Activated T-cell treated with anti-CD3 and anti-CD28 coated beads, Interleukin-2, amount 50 U/mL, for 24 hours (primary cell): ENCODE data around the gene KMT2D.

Experiments used
- DNase-seq: peaks from one replicate; pipeline ENCODE4 v3.0.0-alpha.2; 2020
- H3K27ac Mint-ChIP-seq: 2 replicates; pipeline ENCODE4 v1.8.0; 2020; ENCODE audit warnings: mild to moderate bottlenecking, mixed read lengths
- H3K27me3 Mint-ChIP-seq: 2 replicates; pipeline ENCODE4 v1.8.0; 2020; ENCODE audit warnings: mixed read lengths
- H3K36me3 Mint-ChIP-seq: 2 replicates; pipeline ENCODE4 v1.8.0; 2020; ENCODE audit warnings: low read depth, mixed read lengths
- H3K4me1 Mint-ChIP-seq: 2 replicates; pipeline ENCODE4 v1.8.0; 2020; ENCODE audit warnings: low read depth, mixed read lengths
- H3K4me3 Mint-ChIP-seq: 2 replicates; pipeline ENCODE4 v1.8.0; 2020; ENCODE audit warnings: mild to moderate bottlenecking, moderate library complexity, mixed read lengths
- H3K9me3 Mint-ChIP-seq: 2 replicates; pipeline ENCODE4 v1.8.0; 2020; ENCODE audit warnings: mixed read lengths

Gene KMT2D

DNA sequence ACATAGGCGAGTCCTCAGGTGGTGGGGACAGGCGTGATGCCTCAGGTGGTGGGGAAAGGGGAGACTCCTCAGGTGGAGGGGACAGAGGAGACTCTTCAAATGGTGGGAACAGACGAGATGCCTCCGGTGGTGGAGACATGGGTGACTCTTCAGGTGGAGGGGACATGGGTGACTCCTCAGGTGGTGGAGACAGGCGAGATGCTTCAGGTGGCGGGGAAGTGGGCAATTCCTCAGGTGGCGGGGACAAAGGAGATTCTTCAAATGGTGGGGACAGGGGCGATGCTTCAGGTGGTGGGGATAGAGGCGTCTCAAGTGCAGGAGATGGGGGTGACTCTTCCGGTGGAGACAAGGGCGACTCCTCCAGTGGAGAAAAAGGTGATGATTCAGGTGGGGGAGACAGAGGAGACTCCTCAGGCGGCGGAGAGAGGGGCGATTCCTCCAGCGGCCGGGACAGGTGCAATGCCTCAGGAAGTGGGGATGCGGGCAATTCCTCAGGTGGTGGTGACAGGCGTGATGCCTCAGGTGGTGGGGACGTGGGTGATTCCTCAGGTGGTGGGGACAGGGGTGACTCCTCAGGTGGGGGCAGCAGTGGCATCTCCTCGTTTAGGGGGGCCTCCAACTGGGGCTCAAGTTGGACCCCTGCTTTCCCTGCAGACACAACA, 8.7 kb downstream of the KMT2D start:
- peaks cover 26% of the 10 kb centered on the region for H3K4me1 Mint-ChIP-seq
- H3K9me3 Mint-ChIP-seq: no peaks in the 10 kb centered on the region
- no peak overlapping the region for H3K4me3 Mint-ChIP-seq
- DNase-seq: no peak
- H3K27ac Mint-ChIP-seq: peak overlapping the region; percentile 12
- H3K27me3 Mint-ChIP-seq: no peaks in the 10 kb centered on the region
- peaks cover 96% of the 10 kb centered on the region for H3K36me3 Mint-ChIP-seq

DNA sequence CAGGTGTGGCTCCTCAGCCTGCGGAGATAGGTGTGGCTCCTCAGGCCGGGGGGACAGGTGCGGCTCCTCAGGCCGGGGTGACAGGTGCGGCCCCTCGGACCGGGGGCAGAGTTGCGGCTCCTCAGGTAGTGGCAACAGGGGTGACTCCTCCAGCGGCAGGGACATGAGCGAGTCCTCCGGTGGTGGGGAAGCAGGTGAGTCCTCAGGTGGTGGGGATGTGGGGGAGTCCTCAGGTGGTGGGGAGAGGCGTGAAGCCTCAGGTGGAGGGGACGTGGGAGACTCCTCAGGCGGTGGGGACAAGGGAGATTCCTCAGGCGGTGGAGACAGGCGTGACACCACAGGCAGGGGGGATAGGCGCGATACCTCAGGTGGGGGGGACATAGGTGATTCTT, 9.2 kb downstream of the KMT2D start:
- H3K36me3 Mint-ChIP-seq: peaks cover 97% of the 10 kb centered on the region
- H3K27ac Mint-ChIP-seq: no peak overlapping the region
- no peak overlapping the region for H3K4me3 Mint-ChIP-seq
- no peaks in the 10 kb centered on the region for H3K9me3 Mint-ChIP-seq
- DNase-seq: no peak
- H3K27me3 Mint-ChIP-seq: no peaks in the 10 kb centered on the region
- H3K4me1 Mint-ChIP-seq: peaks cover 20% of the 10 kb centered on the region

DNA sequence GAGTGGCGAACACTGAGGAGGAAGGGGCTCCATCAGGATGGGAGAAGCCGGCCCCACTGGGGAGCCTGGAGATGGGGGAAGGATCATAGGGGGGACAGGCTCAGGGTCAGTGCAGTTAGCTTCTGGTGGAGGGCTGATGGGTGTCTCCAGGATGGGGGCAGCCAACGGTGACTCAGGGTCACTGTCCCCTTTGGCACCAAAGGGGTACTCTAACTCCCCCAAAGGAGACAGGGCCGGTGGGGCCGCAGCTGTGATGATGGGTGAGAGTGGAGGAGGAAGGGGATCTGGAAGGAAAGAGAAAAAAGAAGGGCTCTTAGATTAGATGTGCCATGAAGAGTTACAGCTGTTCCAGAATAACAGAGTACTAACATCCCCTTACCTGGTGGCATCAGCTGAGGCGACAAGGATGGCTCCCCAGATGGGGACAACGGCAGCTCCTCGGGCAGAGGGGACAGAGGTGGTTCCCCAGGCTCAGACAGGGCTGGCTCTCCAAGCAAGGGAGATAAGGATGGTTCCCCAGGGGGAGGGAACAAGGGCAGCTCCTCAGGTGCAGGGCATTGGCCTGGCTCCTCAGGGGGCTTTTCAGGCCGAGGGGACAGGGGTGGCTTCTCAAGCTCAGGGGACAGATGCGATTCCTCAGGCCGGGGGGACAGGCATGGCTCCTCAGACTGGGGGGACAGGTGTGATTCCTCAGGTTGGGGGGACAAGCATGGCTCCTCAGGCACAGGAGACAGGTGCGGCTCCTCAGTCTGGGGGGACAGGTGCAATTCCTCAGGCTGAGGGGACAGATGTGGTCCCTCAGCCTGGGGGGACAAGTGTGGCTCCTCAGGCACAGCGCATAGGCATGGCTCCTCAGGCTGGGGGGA, 9.9 kb downstream of the KMT2D start:
- peaks cover 100% of the 10 kb centered on the region for H3K36me3 Mint-ChIP-seq
- no peaks in the 10 kb centered on the region for H3K27me3 Mint-ChIP-seq
- no peak overlapping the region for H3K27ac Mint-ChIP-seq
- DNase-seq: no peak
- H3K4me3 Mint-ChIP-seq: no peak overlapping the region
- H3K9me3 Mint-ChIP-seq: no peaks in the 10 kb centered on the region
- peaks cover 14% of the 10 kb centered on the region for H3K4me1 Mint-ChIP-seq

DNA sequence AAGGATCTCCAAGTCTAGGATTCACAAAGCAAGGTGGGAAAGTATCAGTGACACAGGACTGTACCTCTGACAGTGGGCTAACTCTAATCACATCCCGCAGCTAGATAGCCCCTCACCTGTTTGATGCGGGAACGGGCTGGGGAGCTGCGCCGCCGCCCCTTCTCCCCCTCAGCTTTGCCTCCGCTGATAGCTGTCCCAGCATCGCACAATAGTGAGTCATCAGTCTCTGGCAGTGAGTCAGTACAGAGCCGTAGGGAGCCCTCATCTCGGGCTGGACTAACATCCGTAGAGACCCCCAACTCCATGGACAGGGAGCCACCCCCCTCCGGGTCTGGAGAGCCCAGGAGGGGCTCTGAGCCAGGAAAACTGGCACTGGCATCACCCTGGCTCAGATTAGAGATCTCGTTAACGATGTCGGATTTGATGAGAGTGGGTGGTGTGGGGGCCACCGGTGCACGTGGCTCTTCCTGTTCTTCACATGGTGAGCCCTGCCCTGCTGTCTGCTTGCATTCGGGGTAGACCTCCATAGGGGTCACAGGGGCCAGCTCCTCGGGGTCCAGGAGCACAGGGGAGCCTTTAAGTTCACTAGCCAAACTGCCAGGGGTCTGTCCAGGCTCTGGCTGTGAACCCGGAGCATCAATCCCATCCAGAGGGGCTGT, 10.9 kb downstream of the KMT2D start:
- H3K4me3 Mint-ChIP-seq: no peak overlapping the region
- DNase-seq: no peak
- H3K9me3 Mint-ChIP-seq: no peaks in the 10 kb centered on the region
- no peaks in the 10 kb centered on the region for H3K27me3 Mint-ChIP-seq
- H3K4me1 Mint-ChIP-seq: peaks cover 4% of the 10 kb centered on the region
- peaks cover 100% of the 10 kb centered on the region for H3K36me3 Mint-ChIP-seq
- H3K27ac Mint-ChIP-seq: no peak overlapping the region

DNA sequence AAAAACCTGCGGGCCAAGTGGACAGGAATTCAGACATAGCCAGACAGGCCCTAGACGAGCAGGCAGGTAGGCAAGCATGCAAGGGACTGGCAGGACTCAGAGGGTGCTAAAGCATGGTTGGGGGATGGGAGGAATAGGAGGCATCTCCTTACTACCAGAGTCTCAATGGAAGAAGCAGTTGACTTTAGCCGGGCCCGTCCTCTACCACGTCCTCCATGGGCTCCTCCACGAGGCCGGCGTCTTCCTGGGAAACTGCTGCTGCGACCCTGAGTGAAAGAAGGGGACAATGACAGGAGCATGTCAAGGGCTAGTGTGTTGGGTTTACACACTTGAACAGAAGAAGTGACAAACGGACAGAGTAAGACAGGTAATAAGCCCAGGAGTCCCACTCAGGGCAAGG, 11.6 kb downstream of the KMT2D start:
- Mint-ChIP-seq H3K27me3 (no peaks in the 10 kb centered on the region), H3K36me3 (peaks cover 100% of the 10 kb centered on the region), H3K4me1 (peaks cover 2% of the 10 kb centered on the region), H3K4me3 (no peak overlapping the region), H3K27ac (no peak overlapping the region), H3K9me3 (no peaks in the 10 kb centered on the region)
- no peak for DNase-seq

DNA sequence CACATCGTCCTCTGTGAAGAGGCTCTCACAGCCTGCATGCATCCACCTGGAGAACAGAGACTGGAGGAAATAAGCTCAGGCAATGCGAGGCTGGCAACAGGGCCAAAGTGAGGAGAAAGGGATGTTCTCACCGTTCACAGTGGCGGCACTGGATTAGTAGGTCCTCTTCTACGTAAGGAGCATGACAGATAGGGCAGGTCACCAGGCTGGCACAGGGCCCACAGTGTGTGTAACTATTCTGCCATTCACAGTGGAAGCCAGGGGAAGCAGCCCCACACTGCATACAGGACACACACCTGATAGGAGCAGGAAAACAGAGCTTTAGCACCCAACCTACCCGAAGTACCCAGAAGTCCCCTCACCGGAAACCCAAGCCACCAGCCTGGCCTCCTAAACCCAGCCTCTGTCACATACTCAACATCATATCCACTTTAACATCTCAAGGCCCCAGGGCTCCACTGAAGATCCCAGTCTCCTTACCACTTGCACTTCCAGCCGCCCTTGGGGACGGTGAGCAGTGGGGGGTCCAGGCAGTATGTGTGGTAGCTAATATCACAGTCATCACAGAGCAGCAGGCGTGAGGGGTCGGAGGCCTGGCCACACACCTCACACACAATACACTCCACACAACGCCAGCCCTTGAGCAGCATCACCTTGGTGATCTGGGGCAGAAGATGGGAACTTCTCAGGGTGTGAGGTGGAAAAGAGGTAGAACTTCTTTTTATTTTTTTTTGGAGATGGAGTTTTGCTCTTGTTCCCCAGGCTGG, 14.3 kb downstream of the KMT2D start:
- H3K27me3 Mint-ChIP-seq: no peaks in the 10 kb centered on the region
- H3K9me3 Mint-ChIP-seq: no peaks in the 10 kb centered on the region
- H3K4me3 Mint-ChIP-seq: no peak overlapping the region
- H3K36me3 Mint-ChIP-seq: peaks cover 100% of the 10 kb centered on the region
- DNase-seq: no peak
- peak overlapping the region; percentile 1 for H3K27ac Mint-ChIP-seq
- H3K4me1 Mint-ChIP-seq: no peaks in the 10 kb centered on the region

DNA sequence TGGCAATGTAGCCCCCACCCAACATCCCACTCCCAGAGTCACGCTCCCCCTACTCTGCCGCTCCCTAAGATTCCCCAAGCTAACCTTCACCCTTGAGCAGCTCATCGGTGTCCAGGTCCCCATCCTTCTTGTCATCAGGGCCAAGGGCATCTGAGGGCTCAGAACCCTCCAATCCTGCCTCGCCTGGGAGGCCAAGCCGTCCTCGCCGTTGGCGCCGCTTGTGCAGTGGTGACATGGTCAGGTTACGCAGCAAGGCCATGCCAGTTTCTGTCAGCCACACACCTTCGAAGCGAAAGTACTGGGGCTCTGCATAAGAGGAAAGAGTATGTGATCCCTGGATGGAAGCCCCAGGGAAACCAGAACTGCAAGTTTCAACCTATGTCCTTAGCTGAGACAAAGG, 15.9 kb downstream of the KMT2D start:
- H3K36me3 Mint-ChIP-seq: peaks cover 100% of the 10 kb centered on the region
- no peak for DNase-seq
- no peak overlapping the region for H3K4me3 Mint-ChIP-seq
- no peak overlapping the region for H3K27ac Mint-ChIP-seq
- H3K9me3 Mint-ChIP-seq: no peaks in the 10 kb centered on the region
- H3K27me3 Mint-ChIP-seq: no peaks in the 10 kb centered on the region
- no peaks in the 10 kb centered on the region for H3K4me1 Mint-ChIP-seq

DNA sequence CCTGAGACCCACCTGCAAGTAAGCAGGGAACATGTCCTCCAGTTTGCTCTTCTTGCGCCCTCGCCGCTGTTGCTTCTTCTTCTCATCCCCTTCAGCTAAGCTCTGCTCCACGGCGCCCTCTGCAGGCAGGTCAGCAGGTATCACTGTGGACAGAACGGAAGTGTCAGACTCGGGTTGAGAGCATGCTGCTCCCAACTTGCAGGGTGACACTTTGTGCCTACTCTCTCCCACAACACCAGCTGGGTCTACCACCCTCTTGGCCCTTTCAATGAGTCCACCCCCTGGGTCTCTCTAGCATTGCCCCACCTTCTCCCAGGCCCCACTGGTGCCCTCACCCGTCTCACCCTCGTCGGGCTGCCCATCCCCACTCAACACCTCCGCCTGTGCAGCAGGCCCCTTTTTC, 16.7 kb downstream of the KMT2D start:
- Mint-ChIP-seq H3K27ac (peak overlapping the region; percentile 22), H3K4me3 (no peak overlapping the region), H3K36me3 (peaks cover 100% of the 10 kb centered on the region), H3K4me1 (no peaks in the 10 kb centered on the region), H3K9me3 (no peaks in the 10 kb centered on the region), H3K27me3 (no peaks in the 10 kb centered on the region)
- DNase-seq: peak; percentile 82

DNA sequence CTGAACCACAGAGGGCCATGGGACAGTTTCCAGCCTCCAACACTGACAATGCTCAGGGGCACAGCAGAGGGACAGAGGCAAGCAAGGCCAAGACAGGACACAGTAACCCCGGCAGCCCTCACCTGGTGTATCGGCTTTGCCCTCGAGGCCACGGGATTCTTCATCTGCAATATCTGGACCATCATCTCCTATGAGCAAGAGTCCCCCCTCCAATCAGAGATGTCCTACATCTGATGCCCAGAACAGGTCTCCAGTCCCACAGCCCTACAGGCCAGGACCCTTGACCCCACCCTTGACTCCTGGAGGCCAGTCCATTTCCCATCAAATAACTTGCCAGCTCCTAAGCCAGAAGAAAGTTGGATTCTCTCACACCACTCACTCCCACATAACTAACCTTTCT, 17.4 kb downstream of the KMT2D start:
- Mint-ChIP-seq H3K9me3 (no peaks in the 10 kb centered on the region), H3K36me3 (peaks cover 100% of the 10 kb centered on the region), H3K27ac (no peak overlapping the region), H3K4me1 (no peaks in the 10 kb centered on the region), H3K4me3 (no peak overlapping the region), H3K27me3 (no peaks in the 10 kb centered on the region)
- no peak for DNase-seq

DNA sequence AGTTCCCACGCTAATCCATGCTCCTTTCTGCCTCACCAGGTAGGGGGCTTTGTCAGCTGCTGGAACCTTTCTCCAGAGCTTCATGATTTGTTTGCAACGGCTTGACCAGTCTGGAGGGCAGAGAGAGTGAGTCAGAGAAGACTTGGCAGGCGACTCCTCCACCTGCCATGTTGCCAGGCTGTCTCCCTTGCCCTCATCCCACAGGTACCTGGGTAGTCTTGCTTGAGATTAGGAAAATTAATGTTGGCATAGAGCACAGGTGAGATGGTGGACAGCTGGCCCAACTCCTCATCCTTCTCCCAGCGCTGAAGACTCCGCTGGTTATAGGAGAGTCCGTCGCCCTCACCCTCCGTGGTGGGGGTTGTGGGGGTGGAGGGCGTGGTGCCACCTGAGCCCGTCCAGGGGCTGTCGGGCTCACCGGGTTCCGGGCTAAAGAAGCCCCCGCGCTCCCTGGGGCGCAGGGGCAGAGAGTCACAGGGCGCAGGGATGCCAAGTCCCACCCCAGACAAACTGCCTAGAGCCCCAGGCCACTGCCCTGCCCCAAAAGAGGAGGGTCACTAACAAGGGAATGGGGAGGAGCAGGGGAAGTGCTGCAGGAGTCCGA, 18.6 kb downstream of the KMT2D start:
- H3K27me3 Mint-ChIP-seq: no peaks in the 10 kb centered on the region
- no peak overlapping the region for H3K4me3 Mint-ChIP-seq
- H3K27ac Mint-ChIP-seq: no peak overlapping the region
- peaks cover 100% of the 10 kb centered on the region for H3K36me3 Mint-ChIP-seq
- H3K9me3 Mint-ChIP-seq: no peaks in the 10 kb centered on the region
- H3K4me1 Mint-ChIP-seq: no peaks in the 10 kb centered on the region
- DNase-seq: no peak

DNA sequence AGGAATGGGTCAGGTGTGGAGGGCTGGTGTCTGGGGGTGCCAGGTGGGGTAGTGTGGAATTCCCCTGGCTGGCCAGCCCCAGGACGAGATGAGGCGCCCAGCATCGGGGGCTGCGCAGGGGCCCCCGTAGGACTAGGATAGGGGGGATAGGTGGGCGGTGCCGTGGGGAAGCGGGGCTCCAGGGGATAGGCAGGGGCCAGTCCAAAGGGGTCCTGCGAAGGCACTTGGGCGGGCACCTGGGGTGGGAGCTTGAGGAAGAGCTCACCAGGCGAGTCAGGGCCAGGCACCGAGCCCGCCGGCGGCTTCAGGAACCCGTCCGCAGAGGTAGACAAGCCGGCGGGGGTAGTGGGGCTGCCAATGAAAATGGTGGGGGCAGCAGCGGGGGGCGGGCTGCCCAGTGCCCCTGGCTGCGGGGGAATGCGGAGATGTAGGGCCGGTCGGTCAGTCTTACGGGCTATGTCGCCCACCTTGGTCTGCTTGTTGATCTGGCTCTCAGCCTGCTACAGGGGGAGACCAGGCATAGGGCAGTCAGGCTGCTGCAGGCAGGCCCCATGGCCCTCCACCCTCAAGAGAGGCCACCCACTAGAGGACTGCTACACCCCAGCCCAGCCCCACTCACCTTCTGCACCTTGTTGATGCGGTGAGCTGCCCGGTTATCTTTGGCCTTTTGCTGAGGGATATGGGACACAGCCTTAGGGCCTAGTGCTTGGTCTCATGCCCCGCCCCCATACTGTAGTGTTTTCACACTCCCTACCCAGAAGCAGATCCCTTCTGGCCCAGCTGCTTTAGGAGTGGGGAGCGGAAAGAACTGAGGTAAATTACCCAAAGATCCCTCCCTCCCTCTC, 19.3 kb downstream of the KMT2D start:
- H3K36me3 Mint-ChIP-seq: peaks cover 99% of the 10 kb centered on the region

DNA sequence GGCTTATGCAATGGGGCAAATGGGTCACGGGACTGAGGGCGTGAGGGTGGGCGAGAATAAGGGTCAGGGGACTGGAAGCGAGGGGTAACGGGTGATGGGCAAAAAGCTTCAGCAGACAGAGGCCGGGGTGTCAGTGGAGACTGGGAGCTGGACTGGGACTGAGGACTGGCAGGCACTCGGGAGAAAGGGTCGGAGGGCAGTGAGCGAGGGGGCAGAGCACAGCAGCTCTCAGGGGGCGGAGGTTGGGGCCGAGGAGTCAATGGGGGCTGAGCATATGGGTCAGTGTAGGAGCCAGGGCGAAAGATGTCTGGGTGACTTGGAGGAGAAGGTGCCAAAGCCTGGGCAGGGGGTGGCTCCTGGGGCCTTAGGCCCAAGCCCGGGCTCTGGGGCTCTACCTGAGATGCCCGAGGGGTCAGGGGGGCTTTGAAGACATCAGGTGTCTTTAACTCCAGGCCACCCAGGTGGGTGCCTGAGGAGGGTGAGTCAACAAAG, 20.2 kb downstream of the KMT2D start:
- no peaks in the 10 kb centered on the region for H3K27me3 Mint-ChIP-seq
- no peaks in the 10 kb centered on the region for H3K4me1 Mint-ChIP-seq
- DNase-seq: no peak
- no peak overlapping the region for H3K4me3 Mint-ChIP-seq
- no peaks in the 10 kb centered on the region for H3K9me3 Mint-ChIP-seq
- H3K36me3 Mint-ChIP-seq: peaks cover 99% of the 10 kb centered on the region
- no peak overlapping the region for H3K27ac Mint-ChIP-seq

More for the DNA sequence above, 19.3 kb downstream of the KMT2D start:
- H3K27me3 Mint-ChIP-seq: no peaks in the 10 kb centered on the region
- no peak overlapping the region for H3K4me3 Mint-ChIP-seq
- H3K9me3 Mint-ChIP-seq: no peaks in the 10 kb centered on the region
- H3K4me1 Mint-ChIP-seq: no peaks in the 10 kb centered on the region
- no peak for DNase-seq
- H3K27ac Mint-ChIP-seq: no peak overlapping the region
